NCI-H69 (cell line): ENCODE results near the gene EML4.

ENCODE experiments used
- DNase-seq: peaks from one replicate; lab custom pipeline; 2025; lab: John Stamatoyannopoulos, UW

Gene EML4

GRCh38 chr2:42137125-42137841 is 31.9 kb upstream of the EML4 start:
- DNase-seq, result no peak

GRCh38 chr2:42138163-42139015 is 30.8 kb upstream of the EML4 start:
- DNase-seq, result no peak

- no peak for DNase-seq
These were observed 30.1 kb upstream of the EML4 start for GRCh38 chr2:42139101-42139500.

- DNase-seq, result no peak
These were observed 28.7 kb upstream of the EML4 start for GRCh38 chr2:42140496-42140895.

- peak; percentile 79 for DNase-seq
These were observed 27.2 kb upstream of the EML4 start for GRCh38 chr2:42141687-42142546.

GRCh38 chr2:42142547-42143184 is 26.5 kb upstream of the EML4 start:
- no peak for DNase-seq

GRCh38 chr2:42147641-42148274 is 21.4 kb upstream of the EML4 start:
- peak; percentile 12 for DNase-seq

- no peak for DNase-seq
These were observed 19.0 kb upstream of the EML4 start for GRCh38 chr2:42150159-42150558.

GRCh38 chr2:42153944-42154581 is 15.1 kb upstream of the EML4 start:
- peak; percentile 18 for DNase-seq

GRCh38 chr2:42156721-42157120 is 12.4 kb upstream of the EML4 start:
- DNase-seq, result no peak

GRCh38 chr2:42161444-42161843 is 7.7 kb upstream of the EML4 start:
- no peak for DNase-seq

GRCh38 chr2:42163444-42164045 is 5.6 kb upstream of the EML4 start:
- no peak for DNase-seq

GRCh38 chr2:42164046-42164445 is 5.1 kb upstream of the EML4 start:
- no peak for DNase-seq

GRCh38 chr2:42164971-42165370 is 4.2 kb upstream of the EML4 start:
- no peak for DNase-seq

GRCh38 chr2:42167458-42167857 is 1.7 kb upstream of the EML4 start:
- peak; percentile 5 for DNase-seq

GRCh38 chr2:42168459-42169099 is 574 bp upstream of the EML4 start:
- DNase-seq, result no peak

- peak; percentile 28 for DNase-seq
These were observed 845 bp downstream of the EML4 start for GRCh38 chr2:42169874-42170521.

GRCh38 chr2:42170619-42171395 is 1.7 kb downstream of the EML4 start:
- no peak for DNase-seq
